SU-DHL-6 (cell line): ENCODE data around the gene SLC52A3.

Source experiments
- EZH2phosphoT487 ChIP-seq: fragments of 200-600 bp; sonication (generic), shearing (Covaris generic); conservative IDR thresholded peaks from 2 replicates; pipeline ENCODE4 v1.6.1; 2018; ENCODE audit warnings: mild to moderate bottlenecking, antibody characterized with exemption, low read length, moderate library complexity, mixed read lengths
- TF ChIP-seq, protein P1 (sequence below): fragments of 200-600 bp; sonication (generic); IDR thresholded peaks from one replicate; pipeline ENCODE4 v1.5.1; 2017; ENCODE audit warnings: antibody characterized with exemption, mild to moderate bottlenecking, low read length, moderate library complexity; ENCODE audit not compliant: insufficient read depth, poor library complexity, severe bottlenecking

- TF ChIP-seq, protein P1, sequence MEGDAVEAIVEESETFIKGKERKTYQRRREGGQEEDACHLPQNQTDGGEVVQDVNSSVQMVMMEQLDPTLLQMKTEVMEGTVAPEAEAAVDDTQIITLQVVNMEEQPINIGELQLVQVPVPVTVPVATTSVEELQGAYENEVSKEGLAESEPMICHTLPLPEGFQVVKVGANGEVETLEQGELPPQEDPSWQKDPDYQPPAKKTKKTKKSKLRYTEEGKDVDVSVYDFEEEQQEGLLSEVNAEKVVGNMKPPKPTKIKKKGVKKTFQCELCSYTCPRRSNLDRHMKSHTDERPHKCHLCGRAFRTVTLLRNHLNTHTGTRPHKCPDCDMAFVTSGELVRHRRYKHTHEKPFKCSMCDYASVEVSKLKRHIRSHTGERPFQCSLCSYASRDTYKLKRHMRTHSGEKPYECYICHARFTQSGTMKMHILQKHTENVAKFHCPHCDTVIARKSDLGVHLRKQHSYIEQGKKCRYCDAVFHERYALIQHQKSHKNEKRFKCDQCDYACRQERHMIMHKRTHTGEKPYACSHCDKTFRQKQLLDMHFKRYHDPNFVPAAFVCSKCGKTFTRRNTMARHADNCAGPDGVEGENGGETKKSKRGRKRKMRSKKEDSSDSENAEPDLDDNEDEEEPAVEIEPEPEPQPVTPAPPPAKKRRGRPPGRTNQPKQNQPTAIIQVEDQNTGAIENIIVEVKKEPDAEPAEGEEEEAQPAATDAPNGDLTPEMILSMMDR = no peak
- TF ChIP-seq EZH2phosphoT487 = no peak
Measured at GRCh38 chr20:721876-722275, 46.4 kb downstream of the SLC52A3 start.
